MG63 (cell line): ENCODE results near the gene BAD. TPM values are rescaled to one million over a fixed set of nuclear protein-coding genes. Genes with fewer than 3 reads are reported as not detected.

Experiments used
- DNase-seq: peaks from one replicate; pipeline ENCODE4 v3.0.0-alpha.2; 2020
- H3K27me3 ChIP-seq: fragments of 250-450 bp; sonication (Bioruptor Pico); 2 replicates; pipeline ENCODE4 v1.5.1; 2020; ENCODE audit warnings: mild to moderate bottlenecking, moderate library complexity
- H3K36me3 ChIP-seq: fragments of 250-450 bp; sonication (Bioruptor Pico); 2 replicates; pipeline ENCODE4 v1.5.1; 2020; ENCODE audit warnings: mild to moderate bottlenecking, moderate library complexity
- H3K4me3 ChIP-seq: fragments of 250-450 bp; sonication (Bioruptor Pico); 2 replicates; pipeline ENCODE4 v1.5.1; 2020; ENCODE audit warnings: mild to moderate bottlenecking, moderate library complexity
- H3K9me3 ChIP-seq: fragments of 250-450 bp; sonication (Bioruptor Pico); 2 replicates; pipeline ENCODE4 v1.5.1; 2020; ENCODE audit warnings: mild to moderate bottlenecking, moderate library complexity
- total RNA-seq: library from RNA; depleted of rRNA; stranded (reverse); fragments of >200 nt; shearing (Covaris generic); gene quantifications from 2 replicates; pipeline ENCODE4 v1.2.3, GENCODE V29; 2014; ENCODE audit warnings: low replicate concordance

The BAD gene
- total RNA-seq, 1 experiment from 2014 or later, result 166 TPM

GRCh38 chr11:64256300-64256699 is 28.2 kb downstream of the BAD start:
- no peaks in the 10 kb centered on the region for H3K27me3 ChIP-seq
- peaks cover 44% of the 10 kb centered on the region for H3K36me3 ChIP-seq
- H3K9me3 ChIP-seq, result no peaks in the 10 kb centered on the region
- no peak for DNase-seq
- H3K4me3 ChIP-seq, result no peak overlapping the region

- H3K4me3 ChIP-seq, result no peak overlapping the region
- peaks cover 44% of the 10 kb centered on the region for H3K36me3 ChIP-seq
- no peak for DNase-seq
- H3K27me3 ChIP-seq, result no peaks in the 10 kb centered on the region
- H3K9me3 ChIP-seq, result no peaks in the 10 kb centered on the region
Observed at GRCh38 chr11:64255135-64256128, 29.0 kb downstream of the BAD start.

- H3K36me3 ChIP-seq, result peaks cover 35% of the 10 kb centered on the region
- H3K4me3 ChIP-seq, result no peak overlapping the region
- no peaks in the 10 kb centered on the region for H3K27me3 ChIP-seq
- H3K9me3 ChIP-seq, result no peaks in the 10 kb centered on the region
- DNase-seq, result no peak
Observed at GRCh38 chr11:64254326-64254725, 30.1 kb downstream of the BAD start.

- no peak overlapping the region for H3K4me3 ChIP-seq
Observed at GRCh38 chr11:64253481-64253880, 31.0 kb downstream of the BAD start.

GRCh38 chr11:64253043-64253442 is 31.4 kb downstream of the BAD start:
- H3K27me3 ChIP-seq, result no peaks in the 10 kb centered on the region
- no peak overlapping the region; the same call in 1 of the 2 replicates for H3K4me3 ChIP-seq

More at GRCh38 chr11:64253481-64253880, 31.0 kb downstream of the BAD start:
- Histone ChIP-seq H3K27me3 (no peaks in the 10 kb centered on the region), H3K36me3 (peaks cover 28% of the 10 kb centered on the region), H3K9me3 (no peaks in the 10 kb centered on the region)
- DNase-seq, result no peak

GRCh38 chr11:64252003-64252872 is 32.2 kb downstream of the BAD start:
- peak; percentile 63 for DNase-seq
- peaks cover 24% of the 10 kb centered on the region for H3K36me3 ChIP-seq
- no peaks in the 10 kb centered on the region for H3K9me3 ChIP-seq
- no peaks in the 10 kb centered on the region for H3K27me3 ChIP-seq
- peak overlapping the region; percentile 79 for H3K4me3 ChIP-seq

More at GRCh38 chr11:64253043-64253442, 31.4 kb downstream of the BAD start:
- H3K9me3 ChIP-seq, result no peaks in the 10 kb centered on the region
- H3K36me3 ChIP-seq, result peaks cover 27% of the 10 kb centered on the region
- DNase-seq, result no peak

- peaks cover 22% of the 10 kb centered on the region for H3K36me3 ChIP-seq
- H3K27me3 ChIP-seq, result no peaks in the 10 kb centered on the region
- DNase-seq, result no peak
Observed at GRCh38 chr11:64251753-64252002, 32.8 kb downstream of the BAD start.

GRCh38 chr11:64251016-64251752 is 33.3 kb downstream of the BAD start, which contains the start of gene PLCB3:
Gene PLCB3, plus strand, starts transcription at chr11:64251530. Its CDS starts 120 bp downstream, at chr11:64251650.
- peak; percentile 51 for DNase-seq

More at GRCh38 chr11:64251753-64252002, 32.8 kb downstream of the BAD start:
- H3K9me3 ChIP-seq, result no peaks in the 10 kb centered on the region
- peak overlapping the region; percentile 79 for H3K4me3 ChIP-seq

GRCh38 chr11:64250415-64251015 is 34.0 kb downstream of the BAD start:
- no peak for DNase-seq
- H3K36me3 ChIP-seq, result peaks cover 19% of the 10 kb centered on the region
- no peaks in the 10 kb centered on the region for H3K9me3 ChIP-seq
- H3K4me3 ChIP-seq, result peak overlapping the region; percentile 79
- H3K27me3 ChIP-seq, result no peaks in the 10 kb centered on the region

More at GRCh38 chr11:64251016-64251752, 33.3 kb downstream of the BAD start, which contains the start of gene PLCB3:
- Histone ChIP-seq H3K4me3 (peak within 1 kb of the TSS; percentile 79), H3K9me3 (no peaks in the 10 kb centered on the region), H3K27me3 (no peaks in the 10 kb centered on the region), H3K36me3 (peaks cover 20% of the 10 kb centered on the region)

- no peak overlapping the region for H3K4me3 ChIP-seq
- peaks cover 21% of the 10 kb centered on the region for H3K36me3 ChIP-seq
- H3K9me3 ChIP-seq, result no peaks in the 10 kb centered on the region
- no peaks in the 10 kb centered on the region for H3K27me3 ChIP-seq
- DNase-seq, result no peak
Observed at GRCh38 chr11:64249563-64250414, 34.7 kb downstream of the BAD start.

GRCh38 chr11:64249038-64249437 is 35.4 kb downstream of the BAD start:
- peaks cover 19% of the 10 kb centered on the region for H3K36me3 ChIP-seq
- no peaks in the 10 kb centered on the region for H3K27me3 ChIP-seq
- H3K4me3 ChIP-seq, result no peak overlapping the region
- no peaks in the 10 kb centered on the region for H3K9me3 ChIP-seq
- no peak for DNase-seq

GRCh38 chr11:64248578-64248977 is 35.9 kb downstream of the BAD start:
- Histone ChIP-seq H3K36me3 (peaks cover 23% of the 10 kb centered on the region), H3K4me3 (no peak overlapping the region), H3K27me3 (no peaks in the 10 kb centered on the region), H3K9me3 (no peaks in the 10 kb centered on the region)
- DNase-seq, result no peak

- H3K27me3 ChIP-seq, result no peaks in the 10 kb centered on the region
- no peak for DNase-seq
- H3K36me3 ChIP-seq, result peaks cover 30% of the 10 kb centered on the region
- H3K4me3 ChIP-seq, result peak overlapping the region; percentile 60
- H3K9me3 ChIP-seq, result no peaks in the 10 kb centered on the region
Observed at GRCh38 chr11:64247729-64248531, 36.5 kb downstream of the BAD start.

- Histone ChIP-seq H3K36me3 (peaks cover 35% of the 10 kb centered on the region), H3K9me3 (no peaks in the 10 kb centered on the region)
- peak; percentile 92 for DNase-seq
Observed at GRCh38 chr11:64246871-64247728, 37.4 kb downstream of the BAD start, which contains the start of gene PPP1R14B. Gene PPP1R14B, minus strand, starts transcription at chr11:64246943. Its CDS starts 270 bp downstream, at chr11:64246673.

More at GRCh38 chr11:64246871-64247728, 37.4 kb downstream of the BAD start, which contains the start of gene PPP1R14B:
- Histone ChIP-seq H3K27me3 (no peaks in the 10 kb centered on the region), H3K4me3 (peak within 1 kb of the TSS; percentile 95)
